H1 (cell line): ENCODE data around the gene RPS27. TPM values are rescaled to one million over a fixed set of nuclear protein-coding genes. Genes with fewer than 3 reads are reported as not detected.

Experiments
- CTCF ChIA-PET: fragments of 300-600 bp; sonication (Branson Sonifier 250); formaldehyde crosslinking; loops from one replicate; lab custom pipeline; 2021; ENCODE audit not compliant: partially characterized antibody; lab: Charles Lee
- POLR2A ChIA-PET: fragments of 300-600 bp; sonication (Branson Sonifier 250); formaldehyde crosslinking; loops from one replicate; lab custom pipeline; 2021; ENCODE audit warnings: inconsistent platforms; ENCODE audit not compliant: partially characterized antibody; lab: Charles Lee
- DNase-seq, 2 experiments: peaks; one replicate each; pipeline versions ENCODE4 v3.0.0 to v3.0.0-alpha.2; 2010 to 2022; ENCODE audit warnings: low spot score in 2 of 2, low read depth in 1 of 2, mixed read lengths in 1 of 2
- FAIRE-seq: peaks from 2 replicates; lab custom pipeline; 2011; peaks lifted over from hg19 to GRCh38; lab: Jason Lieb, UNC
- H2AFZ ChIP-seq: 2 replicates; pipeline ENCODE4 v1.8.1; 2012; ENCODE audit warnings: low read length, inconsistent platforms
- H2AK5ac ChIP-seq: 2 replicates; pipeline ENCODE4 v1.6.1; 2013; ENCODE audit warnings: low read depth, low read length
- H2BK120ac ChIP-seq: replicated peaks from 2 replicates; pipeline ENCODE3; 2013; ENCODE audit warnings: low read depth, low read length, inconsistent platforms
- H2BK12ac ChIP-seq: 2 replicates; pipeline ENCODE4 v1.6.1; 2013; ENCODE audit warnings: low read depth, low read length
- H2BK15ac ChIP-seq: 2 replicates; pipeline ENCODE4 v1.6.1; 2013; ENCODE audit warnings: low read length
- H2BK20ac ChIP-seq: 2 replicates; pipeline ENCODE4 v1.6.1; 2013; ENCODE audit warnings: low read length
- H2BK5ac ChIP-seq: 2 replicates; pipeline ENCODE4 v1.6.1; 2013; ENCODE audit warnings: low read depth, low read length
- H3K14ac ChIP-seq: 2 replicates; pipeline ENCODE4 v1.6.1; 2013; ENCODE audit warnings: inconsistent platforms; ENCODE audit not compliant: insufficient read length
- H3K18ac ChIP-seq: 2 replicates; pipeline ENCODE4 v1.6.1; 2013; ENCODE audit warnings: low read length; ENCODE audit errors: extremely low read depth
- H3K23ac ChIP-seq: 2 replicates; pipeline ENCODE4 v1.6.1; 2013; ENCODE audit warnings: inconsistent platforms; ENCODE audit not compliant: insufficient read length
- H3K23me2 ChIP-seq: 2 replicates; pipeline ENCODE4 v1.6.1; 2013; ENCODE audit warnings: low read depth, low read length
- H3K27ac ChIP-seq: 2 replicates; pipeline ENCODE4 v1.6.1; 2011; ENCODE audit warnings: low read depth, low read length, inconsistent platforms
- H3K27me3 ChIP-seq, 4 experiments: replicated peaks in 1 of 4; 1 replicate in 1 of 4; 2 replicates in 3 of 4; pipeline versions ENCODE4 v1.6.1 to v1.8.1; 2011 to 2013; ENCODE audit warnings: low read length in 3 of 4, mild to moderate bottlenecking in 3 of 4, inconsistent platforms in 2 of 4, mixed read lengths in 2 of 4, moderate library complexity in 1 of 4; ENCODE audit not compliant: control insufficient read depth in 3 of 4, insufficient read depth in 3 of 4; ENCODE audit errors: extremely low read depth in 1 of 4
- H3K36me3 ChIP-seq, 4 experiments: 2 replicates each; pipeline versions ENCODE4 v1.6.1 to v1.8.1; 2011 to 2013; ENCODE audit warnings: mild to moderate bottlenecking in 4 of 4, low read length in 3 of 4, moderate library complexity in 2 of 4, control low read depth in 1 of 4, inconsistent platforms in 1 of 4; ENCODE audit not compliant: insufficient read depth in 4 of 4, control insufficient read depth in 2 of 4
- H3K4ac ChIP-seq: replicated peaks from 2 replicates; pipeline ENCODE3; 2013; ENCODE audit warnings: low read length, low read depth, mixed read lengths, inconsistent platforms; ENCODE audit not compliant: insufficient read length
- H3K4me1 ChIP-seq, 4 experiments: replicated peaks in 1 of 4; 1 replicate in 1 of 4; 2 replicates in 3 of 4; pipeline versions ENCODE4 v1.6.1 to v1.8.1; 2011 to 2013; ENCODE audit warnings: low read length in 3 of 4, inconsistent platforms in 2 of 4, mixed read lengths in 1 of 4; ENCODE audit not compliant: insufficient read depth in 4 of 4, control insufficient read depth in 3 of 4
- H3K4me2 ChIP-seq, 2 experiments: 2 replicates each; pipeline versions ENCODE4 v1.6.1 to v1.8.1; 2011 to 2013; ENCODE audit warnings: low read depth in 2 of 2, low read length in 2 of 2, control low read depth in 1 of 2, inconsistent platforms in 1 of 2, mild to moderate bottlenecking in 1 of 2; ENCODE audit not compliant: insufficient read depth in 1 of 2
- H3K4me3 ChIP-seq, 4 experiments: fragments of 200-600, 300-600 bp in 1 of 4; sonication (generic), shearing (Covaris generic), sonication (Bioruptor Twin) in 1 of 4; 2 replicates each; pipeline versions ENCODE4 v1.5.1 to v1.8.1; 2011 to 2016; ENCODE audit warnings: low read length in 4 of 4, low read depth in 3 of 4, control low read depth in 2 of 4, inconsistent platforms in 2 of 4, mild to moderate bottlenecking in 2 of 4, mixed read lengths in 1 of 4, moderate library complexity in 1 of 4; ENCODE audit not compliant: insufficient read depth in 2 of 4; ENCODE audit errors: extremely low read depth in 1 of 4
- H3K56ac ChIP-seq: replicated peaks from 2 replicates; pipeline ENCODE3; 2013; ENCODE audit warnings: low read depth, mild to moderate bottlenecking, mixed read lengths, low read length, inconsistent platforms; ENCODE audit not compliant: insufficient read length
- H3K79me1 ChIP-seq: 2 replicates; pipeline ENCODE4 v1.6.1; 2013; ENCODE audit warnings: low read depth, low read length, control low read depth
- H3K79me2 ChIP-seq, 2 experiments: 2 replicates each; pipeline versions ENCODE4 v1.6.1 to v1.8.1; 2012 to 2013; ENCODE audit warnings: low read length in 2 of 2, mild to moderate bottlenecking in 2 of 2, inconsistent platforms in 1 of 2; ENCODE audit not compliant: insufficient read depth in 2 of 2, control insufficient read depth in 1 of 2
- H3K9ac ChIP-seq, 4 experiments: replicated peaks in 1 of 4; 1 replicate in 1 of 4; 2 replicates in 3 of 4; pipeline versions ENCODE4 v1.6.1 to v1.8.1; 2011 to 2013; ENCODE audit warnings: low read depth in 3 of 4, low read length in 3 of 4, control low read depth in 2 of 4, mild to moderate bottlenecking in 2 of 4, moderate library complexity in 2 of 4, inconsistent platforms in 1 of 4; ENCODE audit errors: extremely low read depth in 1 of 4
- H3K9me3 ChIP-seq, 2 experiments: 2 replicates each; pipeline versions ENCODE4 v1.6.1 to v1.8.1; 2012 to 2013; ENCODE audit warnings: mild to moderate bottlenecking in 2 of 2, moderate library complexity in 2 of 2, control low read depth in 1 of 2, inconsistent platforms in 1 of 2, low read depth in 1 of 2, low read length in 1 of 2, mixed read lengths in 1 of 2; ENCODE audit not compliant: insufficient read depth in 2 of 2
- H4K20me1 ChIP-seq, 2 experiments: replicated peaks in 1 of 2; 2 replicates each; pipeline versions ENCODE3 to v1.8.1; 2011 to 2013; ENCODE audit warnings: inconsistent platforms in 2 of 2, low read length in 2 of 2, mild to moderate bottlenecking in 1 of 2; ENCODE audit not compliant: insufficient read depth in 2 of 2, control insufficient read depth in 1 of 2
- H4K5ac ChIP-seq: 2 replicates; pipeline ENCODE4 v1.6.1; 2013; ENCODE audit warnings: low read length, low read depth, mixed read lengths, inconsistent platforms; ENCODE audit not compliant: insufficient read length
- H4K8ac ChIP-seq: 2 replicates; pipeline ENCODE4 v1.8.0; 2013; ENCODE audit warnings: mild to moderate bottlenecking, moderate library complexity, low read length, inconsistent platforms; ENCODE audit not compliant: insufficient read depth; ENCODE audit errors: extremely low read depth
- H4K91ac ChIP-seq: replicated peaks from 2 replicates; pipeline ENCODE3; 2013; ENCODE audit warnings: low read length, mixed read lengths, inconsistent platforms; ENCODE audit not compliant: insufficient read length
- ASH2L ChIP-seq: fragments of 200-600, 300-600 bp; sonication (generic); IDR thresholded peaks from one replicate; pipeline ENCODE4 v1.7.1; 2017; ENCODE audit warnings: low read length
- SIN3A ChIP-seq, 2 experiments: IDR thresholded peaks in 1 of 2; conservative IDR thresholded peaks in 1 of 2; 2 replicates each; pipeline ENCODE4 v1.6.1; 2011 to 2012; ENCODE audit warnings: low read length in 2 of 2, improper control_type of control experiment in 1 of 2, low read depth in 1 of 2, mild to moderate bottlenecking in 1 of 2
- TAF1 ChIP-seq: IDR thresholded peaks from 2 replicates; pipeline ENCODE4 v1.6.1; 2011; ENCODE audit warnings: mild to moderate bottlenecking, low read depth, low read length
- TEAD4 ChIP-seq: IDR thresholded peaks from 2 replicates; pipeline ENCODE4 v1.6.1; 2012; ENCODE audit warnings: low read depth, low read length, inconsistent platforms, mixed read lengths
- WGBS, 2 experiments: shearing (Covaris generic) in 1 of 2; methylation state at CpG; one replicate each; pipeline versions ENCODE4 v1.1.6 to v1.1.7; 2013 to 2015; ENCODE audit warnings: low lambda C conversion rate in 2 of 2, mixed read lengths in 2 of 2, inconsistent platforms in 1 of 2, low coverage in 1 of 2, missing lambda C conversion rate in 1 of 2; ENCODE audit not compliant: insufficient replicate concordance in 2 of 2, insufficient coverage in 1 of 2, insufficient read length in 1 of 2; ENCODE audit errors: extremely low coverage in 1 of 2, missing lambda C conversion rate in 1 of 2; 5-methylcytosine and 5-hydroxymethylcytosine counted together
- polyA plus RNA-seq, 7 experiments: library from polyadenylated mRNA; depleted of rRNA in 3 of 7; stranded (reverse) in 5 of 7; unstranded in 2 of 7; fragments of >200 nt in 5 of 7; fragments of 200-250 nt in 2 of 7; gene quantifications; 1 replicate in 5 of 7; 2 replicates in 1 of 7; 4 replicates in 1 of 7; pipeline versions ENCODE4 v1.2.1 to v1.2.3, GENCODE V29; 2011 to 2013; ENCODE audit warnings: missing spikeins in 2 of 7, mixed read lengths in 2 of 7
- total RNA-seq: library from RNA; stranded (reverse); fragmentation: NEBNext Ultra II Directional; extraction: Animal tissue kit (Norgen Biotek cat#: 25700); gene quantifications from 2 replicates; pipeline ENCODE4 v1.2.1, GENCODE V29; 2021
- TF ChIP-seq, protein P1 (sequence below), 3 experiments: IDR thresholded peaks; 1 replicate in 2 of 3; 2 replicates in 1 of 3; pipeline versions ENCODE4 v1.5.1 to v1.6.1; 2011; ENCODE audit warnings: low read length in 3 of 3, mild to moderate bottlenecking in 3 of 3, inconsistent platforms in 2 of 3, low read depth in 1 of 3, moderate library complexity in 1 of 3; ENCODE audit not compliant: insufficient read depth in 1 of 3; ENCODE audit errors: control extremely low read depth in 1 of 3

RPS27 gene
- total and polyA plus RNA-seq, 2 of the 8 experiments (the other 6 are each of a cell fraction or from before 2014, with no cell fraction given) = 1,810 to 3,155 TPM

DNA sequence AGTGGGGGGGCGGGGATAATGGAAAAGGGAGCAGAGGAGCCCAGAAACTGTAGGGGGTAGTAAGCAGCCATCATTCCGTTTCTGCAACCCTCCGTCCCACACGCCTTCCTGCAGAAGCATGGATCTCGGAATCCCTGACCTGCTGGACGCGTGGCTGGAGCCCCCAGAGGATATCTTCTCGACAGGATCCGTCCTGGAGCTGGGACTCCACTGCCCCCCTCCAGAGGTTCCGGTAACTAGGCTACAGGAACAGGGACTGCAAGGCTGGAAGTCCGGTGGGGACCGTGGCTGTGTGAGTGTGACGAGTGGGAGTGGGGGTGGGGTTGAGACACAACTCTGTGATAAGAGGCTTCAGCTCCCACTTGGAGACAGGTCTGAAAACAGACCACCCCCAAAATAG is 22.2 kb upstream of the RPS27 start:
- H2BK15ac ChIP-seq = peak overlapping the region; percentile 53; the same call in 1 of the 2 replicates
- H4K8ac ChIP-seq = peak overlapping the region; percentile 92; the same call in 1 of the 2 replicates
- peak overlapping the region; percentile 37 for H4K5ac ChIP-seq
- H3K4ac ChIP-seq = peak overlapping the region; percentile 50
- ChIA-PET CTCF (interaction anchor here (1.7 to 4.5 kb wide), 2 partner anchors 10 to 22 kb away, joined by 4 to 29 read pairs; partner anchors contain the start of gene JTB), POLR2A (interaction anchor here (0.6 to 15.7 kb wide), 9 partner anchors 8 to 453 kb away, joined by 3 to 454 read pairs (median 47); partner anchors contain the start of genes CRTC2, DENND4B, GATAD2B and JTB)
- no peak overlapping the region for H3K23ac ChIP-seq
- H3K36me3 ChIP-seq = peaks cover 0 to 10% (median under 1%) of the 10 kb centered on the region in 4 experiments; a peak in 2 of 8 replicates
- 48% methylated on average over 11 of the region's 13 CpGs; no CpG with 5 or more reads in 1 of the 2 experiments for WGBS, 2 experiments
- H2AFZ ChIP-seq = no peak overlapping the region
- no peak overlapping the region for H2AK5ac ChIP-seq
- no peak for TF ChIP-seq ASH2L
- TF ChIP-seq TEAD4 = no peak
- TF ChIP-seq, protein P1, sequence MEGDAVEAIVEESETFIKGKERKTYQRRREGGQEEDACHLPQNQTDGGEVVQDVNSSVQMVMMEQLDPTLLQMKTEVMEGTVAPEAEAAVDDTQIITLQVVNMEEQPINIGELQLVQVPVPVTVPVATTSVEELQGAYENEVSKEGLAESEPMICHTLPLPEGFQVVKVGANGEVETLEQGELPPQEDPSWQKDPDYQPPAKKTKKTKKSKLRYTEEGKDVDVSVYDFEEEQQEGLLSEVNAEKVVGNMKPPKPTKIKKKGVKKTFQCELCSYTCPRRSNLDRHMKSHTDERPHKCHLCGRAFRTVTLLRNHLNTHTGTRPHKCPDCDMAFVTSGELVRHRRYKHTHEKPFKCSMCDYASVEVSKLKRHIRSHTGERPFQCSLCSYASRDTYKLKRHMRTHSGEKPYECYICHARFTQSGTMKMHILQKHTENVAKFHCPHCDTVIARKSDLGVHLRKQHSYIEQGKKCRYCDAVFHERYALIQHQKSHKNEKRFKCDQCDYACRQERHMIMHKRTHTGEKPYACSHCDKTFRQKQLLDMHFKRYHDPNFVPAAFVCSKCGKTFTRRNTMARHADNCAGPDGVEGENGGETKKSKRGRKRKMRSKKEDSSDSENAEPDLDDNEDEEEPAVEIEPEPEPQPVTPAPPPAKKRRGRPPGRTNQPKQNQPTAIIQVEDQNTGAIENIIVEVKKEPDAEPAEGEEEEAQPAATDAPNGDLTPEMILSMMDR (IDR thresholded peaks at IDR 0.05; ENCODE audit: control extremely low read depth in 1 of 3, insufficient read depth in 1 of 3, low read depth in 1 of 3, low read length in 3 of 3) = no peak
- TF ChIP-seq TAF1 = no peak
- 0 out of 4 replicates have a peak, but pooled peaks of 1 of the 2 experiments have one; percentile 37 for TF ChIP-seq SIN3A (conservative IDR thresholded peaks at IDR 0.05 in 1 of 2, IDR thresholded peaks at IDR 0.05 in 1 of 2; ENCODE audit: low read depth in 1 of 2, low read length in 2 of 2)
- peak overlapping the region; percentile 61 for H3K27ac ChIP-seq
- H3K18ac ChIP-seq = peak overlapping the region; percentile 36
- peaks cover 0 to 20% of the 10 kb centered on the region in 2 experiments; a peak in 2 of 4 replicates for H3K79me2 ChIP-seq
- H3K4me3 ChIP-seq = peak overlapping the region; percentile 51 to 77 (median 66)
- no peaks in the 10 kb centered on the region for H3K27me3 ChIP-seq
- no peak overlapping the region for H2BK20ac ChIP-seq
- peaks cover 16% of the 10 kb centered on the region for H3K23me2 ChIP-seq
- H3K4me2 ChIP-seq = peak overlapping the region; percentile 69 to 91
- H3K14ac ChIP-seq = no peak overlapping the region
- H2BK120ac ChIP-seq = no peak overlapping the region
- peak overlapping the region; percentile 21 for H2BK5ac ChIP-seq
- H3K79me1 ChIP-seq = no peaks in the 10 kb centered on the region; the same call in 1 of the 2 replicates
- FAIRE-seq (no peak), DNase-seq (no peak)
- peak overlapping the region; percentile 39 to 84 (median 73) for H3K9ac ChIP-seq
- peaks cover 0 to 12% (median 5%) of the 10 kb centered on the region in 4 experiments; a peak in 5 of 7 replicates for H3K4me1 ChIP-seq
- no peak overlapping the region for H3K56ac ChIP-seq
- H3K9me3 ChIP-seq = no peaks in the 10 kb centered on the region
- H4K91ac ChIP-seq = peak overlapping the region; percentile 63
- H4K20me1 ChIP-seq = no peaks in the 10 kb centered on the region
- no peak overlapping the region for H2BK12ac ChIP-seq
